Left colon (tissue), 2 donors: ENCODE measurements around the gene CIRBP. TPM values are rescaled to one million over a fixed set of nuclear protein-coding genes. Genes with fewer than 3 reads are reported as not detected.
"Not testable (repeated sequence)": the region's sequence is repeated elsewhere in the genome, so short reads cannot be mapped to it uniquely, and the experiment has no call there.

Source experiments
- ATAC-seq: fragments of 200-7000 bp; cut with Tn5 transposase; one replicate; pipeline ENCODE4 v1.9.1; 2020; ENCODE audit warnings: mild to moderate bottlenecking, moderate library complexity
- DNase-seq, 2 donors: peaks; one replicate each; pipeline ENCODE4 v3.0.0-alpha.2; 2020
- intact Hi-C, 2 donors: fragments of 100-400 bp; cut with DNase I in 1 of 2; cut with micrococcal nuclease in 1 of 2; formaldehyde crosslinking; loops; one replicate each; pipeline versions ENCODE4 v1.11.2 to v1.14.0; 2022; cut with DNase I, micrococcal nuclease
- total RNA-seq, 2 donors: library from RNA; stranded (reverse); fragmentation: NEBNext Ultra II Directional; extraction: Animal tissue kit (Norgen Biotek cat#: 25700); gene quantifications; one replicate each; pipeline ENCODE4 v1.2.1, GENCODE V29; 2021
- donor health status: DM: no; HTN: no; CAD: no.
- donor health status: DM: yes; HTN: yes; CAD: no.

Gene CIRBP
- total RNA-seq, 2 donors from 2014 or later, result 220 to 267 TPM

DNA sequence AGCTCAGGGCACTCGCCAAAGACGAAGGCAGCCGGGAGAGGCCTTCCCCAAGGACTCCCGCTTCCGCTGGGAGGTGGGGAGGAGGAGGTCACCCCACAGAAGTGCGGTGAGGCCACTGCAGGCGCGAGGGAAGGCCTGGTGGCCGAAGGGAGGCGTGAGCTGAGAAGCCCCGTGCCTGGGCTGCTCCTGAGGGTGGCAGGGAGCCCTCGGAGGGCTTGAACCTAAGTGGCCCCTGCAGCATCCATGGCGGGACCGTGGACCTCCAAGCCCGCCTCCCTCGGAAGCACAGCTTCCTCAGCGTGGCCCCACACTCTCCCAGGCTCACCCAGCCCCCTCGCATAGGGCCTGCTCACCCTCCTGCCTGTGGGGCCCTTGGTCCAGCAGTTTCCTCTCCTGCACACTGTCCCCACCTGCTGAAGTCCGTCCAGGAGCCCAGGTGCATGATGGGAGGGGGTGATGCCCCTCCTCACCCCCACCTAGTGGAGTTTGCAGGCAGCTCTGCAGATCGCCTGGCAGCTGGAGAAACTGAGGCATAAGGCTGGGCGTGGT lies 42.5 kb downstream of the CIRBP start:
- ATAC-seq (no peak), DNase-seq (no peak)
- intact Hi-C loops, result no loop called here

DNA sequence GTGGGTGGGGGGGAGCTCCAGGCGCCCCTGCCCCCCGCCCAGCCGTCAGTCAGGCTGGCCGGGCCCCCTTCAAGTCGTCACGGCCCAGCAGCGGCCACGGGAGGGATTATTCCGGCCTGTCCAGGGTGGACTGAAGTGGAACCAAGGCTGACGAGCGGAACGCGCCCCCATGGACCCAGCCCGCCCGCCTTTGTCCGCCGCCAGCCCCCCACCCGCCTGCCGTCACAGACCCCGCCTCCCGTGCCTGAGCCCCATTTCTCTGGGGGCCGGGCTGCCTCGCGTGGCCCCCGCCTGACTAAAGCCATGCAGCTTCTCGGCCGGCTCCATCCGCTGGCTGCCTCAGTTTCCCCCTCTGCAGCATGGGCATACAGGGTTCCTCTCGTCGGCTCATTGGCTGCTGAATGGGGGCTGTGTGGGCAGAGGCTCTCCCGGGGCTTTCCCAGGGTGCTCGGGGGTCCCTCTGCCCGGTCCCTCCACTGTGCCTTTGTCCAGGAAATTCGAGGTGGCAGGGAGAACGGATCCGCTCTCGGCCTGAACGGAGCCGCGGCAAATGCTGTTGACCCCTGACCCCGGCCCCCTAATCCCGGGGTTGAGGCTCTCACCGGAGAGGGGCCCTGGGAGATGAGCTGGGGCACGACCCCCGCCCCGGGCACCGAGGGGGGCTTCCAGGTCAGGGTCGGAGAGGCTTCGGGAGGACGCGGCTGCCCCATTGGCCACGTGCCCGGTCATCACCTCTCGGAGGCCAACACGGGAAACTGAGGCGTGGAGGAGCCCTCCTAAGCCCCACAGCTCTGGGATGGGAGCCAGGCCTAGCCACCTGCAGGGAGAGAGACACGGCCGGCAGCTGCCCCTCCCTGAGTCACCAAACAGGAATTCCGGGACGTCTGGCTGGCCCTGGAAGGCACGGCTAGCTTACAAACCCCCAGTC lies 43.9 kb downstream of the CIRBP start:
- DNase-seq (peak in 1 of 2 donors; percentile 53), ATAC-seq (peak; percentile 60)
- intact Hi-C loops, result no loop called here

DNA sequence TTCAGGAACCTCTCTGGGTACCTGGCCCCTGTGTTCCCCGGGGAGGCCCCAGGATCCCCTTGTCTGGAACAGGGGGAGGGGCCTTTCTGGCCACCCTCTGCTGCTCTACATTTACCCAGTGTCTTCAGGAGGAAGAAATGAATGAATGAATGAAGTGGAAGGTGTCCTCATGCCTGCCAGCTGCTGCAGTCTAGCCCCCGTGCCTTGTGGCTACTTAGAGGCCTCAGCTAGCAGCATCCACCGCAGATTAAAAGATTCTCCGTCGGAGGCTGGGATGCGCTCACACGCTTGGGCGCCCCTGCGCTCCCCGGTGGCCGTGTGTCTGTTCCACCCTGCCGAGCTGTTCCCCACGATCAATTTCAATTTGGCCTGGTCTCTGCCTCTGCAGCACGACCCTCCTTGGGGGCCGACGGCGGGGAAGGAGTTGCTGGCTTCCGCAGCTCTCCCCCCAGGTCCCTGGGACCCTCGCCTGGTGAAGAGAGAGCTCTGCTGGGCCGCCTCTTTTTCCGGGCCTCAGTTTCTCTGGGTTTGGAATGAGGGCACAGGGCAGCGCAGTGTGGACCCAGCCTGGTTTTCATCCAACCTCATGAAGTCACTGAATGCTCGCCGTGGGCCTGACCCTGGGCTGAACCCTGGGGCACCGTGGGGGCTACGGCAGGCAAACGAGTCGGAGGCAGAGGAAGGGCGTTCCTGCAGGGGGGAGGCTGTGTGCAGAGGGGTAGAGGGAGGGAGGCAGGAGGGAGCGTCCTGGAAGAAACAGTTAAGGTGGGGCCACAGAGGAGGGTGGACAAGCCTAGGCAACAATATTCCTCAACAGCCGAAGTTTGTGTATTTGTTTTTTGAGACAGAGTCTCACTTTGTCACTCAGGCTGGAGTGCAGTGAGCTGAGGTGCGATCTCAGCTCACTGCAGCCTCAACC lies 44.8 kb downstream of the CIRBP start:
- intact Hi-C loops, result no loop called here
- peak; percentile 64 for ATAC-seq
- DNase-seq, result peak in 1 of 2 donors; percentile 54

DNA sequence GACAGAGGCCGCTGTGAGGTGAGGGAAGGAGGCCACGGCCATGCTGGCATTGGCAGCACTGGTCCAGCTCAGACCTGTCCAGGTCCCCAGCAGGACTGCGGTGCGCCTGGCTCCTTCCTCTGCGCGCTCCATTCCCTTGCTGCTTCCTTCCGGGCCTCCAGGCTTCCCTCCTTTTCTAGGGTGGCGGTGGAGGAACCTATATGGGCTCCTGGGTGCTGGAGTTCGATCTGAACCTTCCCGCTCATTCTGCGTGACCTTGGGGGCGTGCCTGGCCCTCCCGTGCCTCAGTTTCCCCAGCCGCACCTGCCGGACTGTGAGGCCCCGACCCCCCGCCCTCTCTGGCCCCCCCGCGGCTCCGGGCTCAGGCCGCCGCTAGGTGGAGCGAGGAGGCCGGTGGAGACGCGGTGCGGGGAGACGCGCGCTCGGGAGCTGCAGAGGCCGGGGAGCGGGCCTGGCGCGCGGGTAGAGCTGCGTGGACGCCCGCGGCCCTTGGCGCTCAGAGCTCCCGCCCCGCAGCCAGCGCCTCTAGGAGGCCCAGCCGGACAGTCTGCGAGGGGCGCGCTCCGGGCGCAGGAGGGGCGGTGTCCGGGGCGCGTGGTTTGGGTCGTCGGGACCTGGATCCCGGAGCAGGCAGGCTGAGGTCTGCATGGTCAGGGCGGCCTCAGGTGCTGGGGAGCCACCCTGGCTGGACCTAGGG lies 46.5 kb downstream of the CIRBP start:
- ATAC-seq (peak; percentile 81), DNase-seq (peak; percentile 47 to 73)
- intact Hi-C loops, result no loop called here

GRCh38 chr19:1316466-1316865 lies 47.3 kb downstream of the CIRBP start:
- no peak for DNase-seq
- intact Hi-C loops, result no loop called here
- ATAC-seq, result no peak

DNA sequence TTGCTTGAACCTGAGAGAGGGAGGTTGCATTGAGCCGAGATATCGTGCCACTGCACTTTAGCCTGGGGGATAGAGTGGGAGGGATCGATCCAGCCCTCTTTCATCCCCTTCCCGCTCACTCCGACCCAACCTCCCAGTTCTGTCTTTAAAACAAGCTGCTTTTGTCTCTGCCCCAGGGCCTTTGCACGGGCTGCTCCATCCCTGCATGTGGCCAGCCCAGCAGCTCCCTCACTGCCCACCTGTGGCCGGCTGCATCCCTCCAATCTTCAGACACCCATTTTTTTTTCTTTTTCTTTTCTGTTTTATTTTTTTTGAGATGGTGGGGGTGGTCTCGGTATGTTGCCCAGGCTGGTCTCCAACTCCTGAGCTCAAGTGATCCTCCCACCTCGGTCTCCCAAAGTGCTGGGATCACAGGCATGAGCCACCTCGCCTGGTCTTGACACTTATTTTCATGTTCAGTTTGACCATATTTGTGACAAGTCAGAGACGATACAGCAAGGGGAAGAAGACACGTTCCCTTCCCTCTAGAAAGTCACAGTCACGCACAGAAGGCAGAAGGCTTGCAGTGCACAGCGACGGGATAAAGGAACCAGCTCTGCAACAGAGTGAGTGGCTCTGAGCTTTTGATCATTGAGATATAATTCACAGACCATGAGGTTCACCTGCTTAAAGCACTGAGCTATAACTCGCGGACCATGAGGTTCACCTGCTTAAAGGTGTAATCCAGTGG lies 48.3 kb downstream of the CIRBP start:
- intact Hi-C loops, result no loop called here
- DNase-seq (no peak), ATAC-seq (no peak)

DNA sequence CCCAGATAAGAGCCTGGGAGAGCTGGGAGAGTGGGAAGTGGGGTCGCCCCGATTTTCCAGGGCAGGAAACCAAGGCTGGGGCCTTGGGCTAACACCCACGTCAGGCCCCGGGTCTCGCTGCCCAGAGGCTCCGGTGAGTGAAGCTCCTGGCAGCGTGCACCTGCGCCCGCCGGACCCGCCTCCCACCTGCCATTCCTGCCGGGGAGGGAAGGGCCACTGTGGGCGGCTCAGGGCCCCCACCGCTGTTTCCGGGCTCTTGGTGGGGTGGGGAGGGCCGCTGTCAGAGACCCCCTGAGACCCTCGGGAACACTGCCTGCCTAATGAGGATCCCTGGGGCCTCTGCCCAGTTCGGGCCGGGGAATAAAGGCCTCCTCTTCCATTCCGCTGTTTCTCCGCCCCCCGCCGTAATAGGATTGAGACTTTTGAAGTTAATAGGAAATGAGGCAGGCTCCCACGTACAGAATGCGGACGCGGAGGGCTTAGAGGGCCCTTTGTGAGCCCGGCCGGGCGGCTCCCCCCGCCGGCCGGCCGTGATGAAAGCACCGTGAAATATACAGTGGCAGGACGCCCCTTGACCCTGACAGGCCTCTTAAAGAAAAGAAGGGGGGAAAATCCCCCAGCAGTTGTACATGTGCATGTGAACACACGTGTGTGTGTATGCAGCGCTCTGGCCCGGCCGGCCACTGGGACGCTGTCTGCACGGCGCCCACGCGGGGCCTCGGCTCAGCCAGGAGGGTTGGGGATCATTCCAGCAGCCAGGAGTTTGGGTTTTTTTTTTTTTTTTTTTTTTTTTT lies 49.7 kb downstream of the CIRBP start:
- ATAC-seq, result no peak
- no peak for DNase-seq
- intact Hi-C loops, result no loop called here

GRCh38 chr19:1320282-1320650 lies 51.1 kb downstream of the CIRBP start:
- ATAC-seq, DNase-seq, intact Hi-C loops: not testable (repeated sequence)

- ATAC-seq, result no peak
- no peak for DNase-seq
- intact Hi-C loops, result no loop called here
Measured at GRCh38 chr19:1321539-1321938, 52.4 kb downstream of the CIRBP start.

DNA sequence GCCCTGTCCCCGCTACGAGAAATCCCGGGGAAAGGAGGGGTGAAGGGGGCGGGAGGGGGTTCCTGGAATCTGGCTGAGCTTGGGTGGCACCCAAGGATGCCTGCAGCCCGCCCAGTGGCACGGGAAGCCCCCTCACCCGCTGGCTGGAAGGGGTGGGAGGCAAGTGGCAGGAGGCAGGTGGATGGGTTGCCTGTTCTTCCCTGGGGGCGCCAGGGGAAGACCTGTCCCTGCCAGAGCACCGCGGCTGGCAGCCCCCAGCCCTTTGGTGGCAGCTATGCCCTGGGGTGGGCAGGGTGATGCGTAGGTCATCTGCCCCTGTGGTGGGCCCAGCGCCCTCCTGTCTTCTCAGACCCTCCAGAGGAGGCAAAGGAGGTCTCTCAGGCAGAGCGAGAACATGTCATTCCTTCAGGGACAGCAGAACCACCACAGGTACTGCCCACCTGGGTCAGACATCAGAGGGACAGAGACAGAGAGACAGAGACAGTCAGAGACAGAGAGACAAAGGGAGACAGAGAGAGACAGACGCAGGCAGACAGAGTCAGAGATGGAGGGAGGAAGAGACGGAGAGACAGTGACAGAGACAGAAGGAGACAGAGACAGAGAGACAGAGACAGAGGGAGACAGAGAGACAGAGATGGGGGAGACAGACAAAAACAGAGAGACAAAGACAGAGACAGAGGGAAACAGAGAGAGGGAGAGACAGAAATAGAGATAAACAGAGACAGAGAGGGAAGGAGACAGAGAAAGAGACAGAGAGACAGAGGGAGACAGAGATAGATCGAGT lies 53.3 kb downstream of the CIRBP start:
- intact Hi-C loops, result no loop called here
- ATAC-seq (no peak), DNase-seq (no peak)

DNA sequence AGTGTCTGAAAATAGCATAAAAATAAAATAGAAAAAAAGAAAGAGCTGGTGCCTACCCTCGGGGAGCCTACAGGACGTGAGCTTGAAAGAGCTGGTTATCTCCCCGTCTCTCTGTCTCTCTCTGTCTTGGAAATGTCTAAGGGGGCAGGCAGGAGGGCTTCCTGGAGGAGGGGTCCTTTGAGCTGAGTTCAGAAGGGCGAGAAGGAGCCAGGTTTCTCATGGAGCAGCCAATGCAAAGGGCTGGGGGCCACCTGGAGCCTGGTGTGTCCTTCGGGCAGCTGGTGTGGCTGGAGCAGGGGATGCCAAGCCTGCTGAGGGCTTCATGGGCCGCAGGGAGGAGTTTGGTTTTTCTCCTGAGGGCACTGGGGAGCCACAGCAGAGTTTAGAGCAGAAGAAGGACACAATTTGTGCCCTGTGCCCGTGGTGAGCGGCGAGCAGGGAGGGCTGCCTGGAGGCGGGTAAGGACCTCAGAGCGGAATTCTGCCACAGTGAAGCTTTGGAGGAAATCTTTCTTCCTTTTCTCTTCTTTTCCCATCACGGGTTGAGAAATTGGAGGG lies 55.2 kb downstream of the CIRBP start:
- intact Hi-C loops, result no loop called here
- DNase-seq (no peak), ATAC-seq (no peak)

Other genes starting within 250 kb of the CIRBP start
- gene TMEM259, start 248.2 kb upstream of the CIRBP start, total RNA-seq, result 100 to 1,000 TPM; 185 to 224 TPM
- gene RNU6-2, start 247.8 kb upstream of the CIRBP start, total RNA-seq, result not detected
- 100 to 1,000 TPM in 1 of 2 donors, 10 to 100 TPM in 1; 76.6 to 106 TPM for gene CNN2, start 242.7 kb upstream of the CIRBP start, total RNA-seq
- gene ABCA7, start 229.2 kb upstream of the CIRBP start, total RNA-seq, result 10 to 100 TPM; 23.3 to 35.1 TPM
- 10 to 100 TPM; 37.9 to 47.2 TPM for gene ARHGAP45, start 202.2 kb upstream of the CIRBP start, total RNA-seq
- 100 to 1,000 TPM; 116 to 141 TPM for gene POLR2E, start 174.0 kb upstream of the CIRBP start, total RNA-seq
- gene GPX4, start 165.3 kb upstream of the CIRBP start, total RNA-seq, result 100 to 1,000 TPM; 162 to 176 TPM
- 10 to 100 TPM; 58.6 to 71.9 TPM for gene SBNO2, start 95.1 kb upstream of the CIRBP start, total RNA-seq
- gene STK11, start 63.6 kb upstream of the CIRBP start, total RNA-seq, result 10 to 100 TPM; 71.8 to 91.8 TPM
- under 1 TPM; 0.21 to 0.50 TPM for gene CBARP, start 31.3 kb upstream of the CIRBP start, total RNA-seq
- gene ATP5F1D, start 27.6 kb upstream of the CIRBP start, total RNA-seq, result 100 to 1,000 TPM; 341 to 530 TPM
- 100 to 1,000 TPM; 202 to 276 TPM for gene MIDN, start 20.7 kb upstream of the CIRBP start, total RNA-seq
- 10 to 100 TPM; 43.7 to 48.9 TPM for gene FAM174C, start 6.2 kb downstream of the CIRBP start, total RNA-seq
- 10 to 100 TPM; 83.8 to 85.4 TPM for gene EFNA2, start 16.5 kb downstream of the CIRBP start, total RNA-seq
- gene NDUFS7, start 114.6 kb downstream of the CIRBP start, total RNA-seq, result 100 to 1,000 TPM; 141 to 178 TPM
- 1 to 10 TPM; 2.3 to 2.5 TPM for gene GAMT, start 132.2 kb downstream of the CIRBP start, total RNA-seq
- 100 to 1,000 TPM in 1 of 2 donors, 10 to 100 TPM in 1; 82.1 to 106 TPM for gene DAZAP1, start 138.3 kb downstream of the CIRBP start, total RNA-seq
- 100 to 1,000 TPM; 908 to 922 TPM for gene RPS15, start 169.1 kb downstream of the CIRBP start, total RNA-seq
- gene APC2, start 180.8 kb downstream of the CIRBP start, total RNA-seq, result under 1 TPM; 0.18 to 0.56 TPM
- gene C19orf25, start 209.9 kb downstream of the CIRBP start, total RNA-seq, result 10 to 100 TPM; 34.2 to 35.7 TPM
- gene PCSK4, start 221.0 kb downstream of the CIRBP start, total RNA-seq, result 1 to 10 TPM; 3.2 to 4.6 TPM
- 1 to 10 TPM; 3.5 to 4.1 TPM for gene REEP6, start 221.8 kb downstream of the CIRBP start, total RNA-seq
- gene ADAMTSL5, start 243.7 kb downstream of the CIRBP start, total RNA-seq, result 1 to 10 TPM; 2.0 to 5.4 TPM